ENCODE data around the gene MBNL3. TPM values are rescaled to one million over a fixed set of nuclear protein-coding genes. Genes with fewer than 3 reads are reported as not detected.
A peak's percentile ranks its signal among the peaks of the same experiment; 100 is the strongest.

The MBNL3 gene
- total RNA-seq, 4 donors from 2014 or later: 9.2 to 19.0 (median 15.9) TPM

DNA sequence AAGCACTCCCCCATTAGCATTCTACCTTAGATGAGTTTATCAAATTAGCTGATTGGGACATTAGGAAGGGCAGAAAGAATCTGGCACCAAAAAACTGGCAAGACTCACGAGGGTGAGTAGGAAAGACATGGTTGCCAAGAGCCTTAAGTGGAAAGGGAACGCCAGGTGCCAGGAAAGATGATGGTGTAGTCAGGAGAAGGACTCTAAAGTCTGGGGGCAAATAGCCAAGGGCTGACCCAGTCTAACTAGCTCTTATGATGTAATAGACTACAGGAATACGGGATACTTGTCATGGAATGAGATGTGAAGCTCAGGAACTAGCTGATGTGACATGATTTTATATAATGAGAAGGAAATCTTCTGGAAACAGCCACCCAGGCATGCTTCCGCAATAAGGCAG lies 94.8 kb downstream of the MBNL3 start:
- no peaks in the 10 kb centered on the region for H3K9me3 ChIP-seq
- no peak overlapping the region for H3K4me3 ChIP-seq
- H3K27me3 ChIP-seq: no peaks in the 10 kb centered on the region
- TF ChIP-seq EP300 (IDR thresholded peaks at IDR 0.05): no peak
- TF ChIP-seq POLR2A (IDR thresholded peaks at IDR 0.05): no peak
- TF ChIP-seq, protein P1, sequence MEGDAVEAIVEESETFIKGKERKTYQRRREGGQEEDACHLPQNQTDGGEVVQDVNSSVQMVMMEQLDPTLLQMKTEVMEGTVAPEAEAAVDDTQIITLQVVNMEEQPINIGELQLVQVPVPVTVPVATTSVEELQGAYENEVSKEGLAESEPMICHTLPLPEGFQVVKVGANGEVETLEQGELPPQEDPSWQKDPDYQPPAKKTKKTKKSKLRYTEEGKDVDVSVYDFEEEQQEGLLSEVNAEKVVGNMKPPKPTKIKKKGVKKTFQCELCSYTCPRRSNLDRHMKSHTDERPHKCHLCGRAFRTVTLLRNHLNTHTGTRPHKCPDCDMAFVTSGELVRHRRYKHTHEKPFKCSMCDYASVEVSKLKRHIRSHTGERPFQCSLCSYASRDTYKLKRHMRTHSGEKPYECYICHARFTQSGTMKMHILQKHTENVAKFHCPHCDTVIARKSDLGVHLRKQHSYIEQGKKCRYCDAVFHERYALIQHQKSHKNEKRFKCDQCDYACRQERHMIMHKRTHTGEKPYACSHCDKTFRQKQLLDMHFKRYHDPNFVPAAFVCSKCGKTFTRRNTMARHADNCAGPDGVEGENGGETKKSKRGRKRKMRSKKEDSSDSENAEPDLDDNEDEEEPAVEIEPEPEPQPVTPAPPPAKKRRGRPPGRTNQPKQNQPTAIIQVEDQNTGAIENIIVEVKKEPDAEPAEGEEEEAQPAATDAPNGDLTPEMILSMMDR (IDR thresholded peaks at IDR 0.05): no peak
- WGBS, 2 donors: 71 to 88% methylated on average over 4 of the region's 4 CpGs
- H3K36me3 ChIP-seq: no peaks in the 10 kb centered on the region
- no peak for DNase-seq (ENCODE audit: low spot score in 2 of 2)
- H3K27ac ChIP-seq: no peak overlapping the region
- no peaks in the 10 kb centered on the region for H3K4me1 ChIP-seq

DNA sequence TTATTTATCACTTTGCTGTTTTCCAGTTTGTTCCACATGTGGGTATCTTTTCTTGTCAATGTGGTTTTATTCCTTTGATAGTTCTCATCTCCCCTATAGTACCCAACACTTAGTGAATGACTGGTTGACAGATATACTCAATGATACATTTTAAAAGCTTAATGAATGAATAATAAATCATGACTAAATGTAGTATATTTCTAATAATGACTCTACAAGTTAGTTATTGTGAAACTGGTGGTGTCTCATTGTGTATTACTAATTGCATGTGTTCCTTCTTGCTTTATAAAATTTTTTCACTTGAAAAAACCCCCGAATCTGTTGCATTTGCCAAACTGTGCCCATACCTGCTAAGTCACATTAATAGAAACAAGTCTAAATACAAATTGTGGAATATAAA lies 95.4 kb downstream of the MBNL3 start:
- TF ChIP-seq, protein P1 (IDR thresholded peaks at IDR 0.05): no peak
- TF ChIP-seq POLR2A (IDR thresholded peaks at IDR 0.05) (no peak), EP300 (IDR thresholded peaks at IDR 0.05) (no peak)
- DNase-seq (ENCODE audit: low spot score in 2 of 2): no peak
- no peaks in the 10 kb centered on the region for H3K36me3 ChIP-seq
- H3K4me1 ChIP-seq: no peaks in the 10 kb centered on the region
- H3K27ac ChIP-seq: no peak overlapping the region
- WGBS, 2 donors: 76 to 100% methylated on average over 1 of the region's 1 CpG
- H3K9me3 ChIP-seq: no peaks in the 10 kb centered on the region
- no peak overlapping the region for H3K4me3 ChIP-seq
- H3K27me3 ChIP-seq: no peaks in the 10 kb centered on the region

DNA sequence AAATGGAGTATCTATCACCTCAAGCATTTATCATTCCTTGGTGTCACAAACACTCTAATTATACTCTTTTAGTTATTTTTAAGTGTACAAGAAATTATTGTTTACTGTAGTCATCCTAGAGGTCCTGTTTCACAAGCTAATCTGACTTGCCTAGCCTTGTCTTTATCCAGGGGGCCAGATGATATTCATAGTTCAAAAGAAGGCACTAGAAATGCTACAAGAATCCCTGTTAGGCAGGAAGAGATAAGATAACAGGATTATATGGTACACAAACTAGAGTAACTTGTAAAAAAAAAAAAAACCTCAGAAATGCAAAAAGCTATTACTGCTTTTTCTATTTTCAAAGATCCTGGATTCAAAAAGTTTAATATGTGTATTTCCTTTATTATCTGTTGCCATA lies 95.8 kb downstream of the MBNL3 start:
- TF ChIP-seq, protein P1 (IDR thresholded peaks at IDR 0.05): no peak
- TF ChIP-seq EP300 (IDR thresholded peaks at IDR 0.05): no peak
- no peak for TF ChIP-seq POLR2A (IDR thresholded peaks at IDR 0.05)
- no peaks in the 10 kb centered on the region for H3K36me3 ChIP-seq
- no peaks in the 10 kb centered on the region for H3K4me1 ChIP-seq
- no peak overlapping the region for H3K4me3 ChIP-seq
- H3K9me3 ChIP-seq: no peaks in the 10 kb centered on the region
- H3K27me3 ChIP-seq: no peaks in the 10 kb centered on the region
- H3K27ac ChIP-seq: no peak overlapping the region
- DNase-seq (ENCODE audit: low spot score in 2 of 2): no peak

DNA sequence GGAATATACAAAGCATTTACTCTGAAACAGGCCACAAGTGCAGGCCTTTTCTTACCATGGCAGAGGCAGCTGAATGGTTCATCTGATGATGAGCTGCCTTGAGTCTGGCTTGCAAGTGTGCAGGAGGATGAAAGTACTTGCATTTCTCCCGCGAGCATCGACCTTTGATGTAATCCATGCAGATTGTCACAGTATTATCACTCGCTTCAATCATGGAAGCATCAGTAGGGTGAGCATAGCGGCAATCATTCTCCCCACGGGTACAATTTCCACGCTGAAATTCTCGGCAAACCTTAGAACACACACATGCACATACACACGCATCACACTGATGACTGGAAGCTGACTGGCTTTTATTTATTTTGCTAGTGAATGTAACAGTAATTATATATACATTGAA lies 98.0 kb downstream of the MBNL3 start:
- Histone ChIP-seq H3K27me3 (peaks cover 0 to 8% of the 10 kb centered on the region in 2 donors), H3K4me1 (no peaks in the 10 kb centered on the region), H3K36me3 (no peaks in the 10 kb centered on the region), H3K4me3 (no peak overlapping the region), H3K9me3 (no peaks in the 10 kb centered on the region), H3K27ac (no peak overlapping the region)
- whole genome bisulfite sequencing, 2 donors: 84 to 91% methylated on average over 9 of the region's 9 CpGs
- no peak for TF ChIP-seq EP300 (IDR thresholded peaks at IDR 0.05)
- TF ChIP-seq POLR2A (IDR thresholded peaks at IDR 0.05): no peak
- TF ChIP-seq, protein P1 (IDR thresholded peaks at IDR 0.05): no peak
- DNase-seq (ENCODE audit: low spot score in 2 of 2): no peak

DNA sequence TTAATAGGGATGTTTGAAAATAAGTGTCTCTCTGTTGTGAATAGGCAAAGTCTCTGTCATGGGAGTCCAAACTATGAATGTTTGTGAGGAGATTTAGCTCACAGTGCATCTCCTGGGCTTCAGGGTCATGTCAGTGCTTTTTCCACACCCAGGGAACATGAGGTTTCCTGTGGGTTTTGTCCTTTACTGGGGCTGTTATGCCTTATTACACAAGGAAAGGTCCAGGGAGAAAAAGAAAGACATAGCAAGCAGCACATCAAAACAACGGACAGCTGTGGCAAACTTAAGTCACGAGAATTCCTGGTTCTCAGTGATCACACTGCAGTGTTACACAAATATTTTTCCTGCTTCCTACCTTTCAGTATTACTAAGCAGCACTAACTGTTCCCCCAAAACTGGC lies 99.4 kb downstream of the MBNL3 start:
- DNase-seq (ENCODE audit: low spot score in 2 of 2): peak in 1 of 2 donors; percentile 14
- Histone ChIP-seq H3K36me3 (no peaks in the 10 kb centered on the region), H3K9me3 (no peaks in the 10 kb centered on the region), H3K4me1 (no peaks in the 10 kb centered on the region), H3K27me3 (peaks cover 0 to 8% of the 10 kb centered on the region in 2 donors), H3K4me3 (no peak overlapping the region), H3K27ac (peak overlapping the region in 2 of 4 donors; percentile 23 to 56)
- TF ChIP-seq EP300 (IDR thresholded peaks at IDR 0.05): peak in 1 of 2 donors; percentile 51
- TF ChIP-seq POLR2A (IDR thresholded peaks at IDR 0.05): no peak
- TF ChIP-seq, protein P1 (IDR thresholded peaks at IDR 0.05): no peak
- WGBS, 2 donors: 73 to 95% methylated on average over 2 of the region's 2 CpGs
